ENCODE measurements around the gene HMCN1. TPM values are rescaled to one million over a fixed set of nuclear protein-coding genes. Genes with fewer than 3 reads are reported as not detected.
A peak's percentile ranks its signal among the peaks of the same experiment; 100 is the strongest.
"Not testable (repeated sequence)": the region's sequence is repeated elsewhere in the genome, so short reads cannot be mapped to it uniquely, and the experiment has no call there.

Gene HMCN1
- total and polyA plus RNA-seq, 9 donors = 7.9 to 22.6 (median 11.2) TPM

DNA sequence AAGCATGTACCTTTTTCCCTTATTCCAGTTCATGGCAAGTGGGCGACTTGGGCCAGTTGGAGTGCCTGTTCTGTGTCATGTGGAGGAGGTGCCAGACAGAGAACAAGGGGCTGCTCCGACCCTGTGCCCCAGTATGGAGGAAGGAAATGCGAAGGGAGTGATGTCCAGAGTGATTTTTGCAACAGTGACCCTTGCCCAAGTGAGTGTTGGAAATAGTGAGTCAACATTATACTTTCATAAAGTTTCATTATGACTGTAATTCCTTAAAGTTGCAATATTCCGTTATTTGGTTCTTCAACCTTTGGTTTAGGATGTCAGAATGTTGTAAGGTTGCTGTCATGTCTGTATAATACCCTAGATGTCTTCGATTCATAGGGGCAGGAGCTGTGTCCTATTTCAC is 410.3 kb downstream of the HMCN1 start:
- Histone ChIP-seq H3K4me3 (ENCODE audit: low read length) (no peak overlapping the region), H3K36me3 (ENCODE audit: control insufficient read depth, insufficient read depth, low read length) (no peaks in the 10 kb centered on the region), H3K27ac (ENCODE audit: low read length) (no peak overlapping the region), H3K27me3 (ENCODE audit: control insufficient read depth, insufficient read depth, low read length) (no peaks in the 10 kb centered on the region), H3K4me1 (ENCODE audit: control insufficient read depth, insufficient read depth, low read length) (no peaks in the 10 kb centered on the region), H3K9me3 (replicated peaks; ENCODE audit: control insufficient read depth, low read depth, low read length) (no peaks in the 10 kb centered on the region)
- no peak for DNase-seq
- WGBS (ENCODE audit: insufficient coverage) = 100% methylated on average over 2 of the region's 5 CpGs

DNA sequence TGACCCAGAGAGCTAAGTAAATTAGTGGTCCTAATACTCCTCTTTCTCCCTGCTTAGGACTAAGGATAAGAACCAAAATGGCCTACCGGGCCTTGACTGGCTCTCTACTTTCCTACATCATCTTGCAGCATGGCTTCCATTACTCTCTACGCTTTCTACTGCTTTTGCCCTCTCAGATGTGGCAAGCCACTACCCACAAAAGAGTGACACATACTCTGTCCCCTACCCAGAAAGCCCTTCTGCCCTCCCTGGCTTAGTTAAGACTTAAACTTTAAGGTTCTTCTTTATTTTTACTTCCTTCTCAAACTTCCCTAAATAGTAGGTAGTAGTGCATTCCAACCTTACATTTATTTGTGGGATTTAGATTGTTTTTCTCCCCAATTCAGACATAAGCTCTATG is 412.8 kb downstream of the HMCN1 start:
- WGBS (ENCODE audit: insufficient coverage) = 95% methylated on average over 2 of the region's 2 CpGs
- Histone ChIP-seq H3K4me1 (ENCODE audit: control insufficient read depth, insufficient read depth, low read length) (no peaks in the 10 kb centered on the region), H3K27ac (ENCODE audit: low read length) (no peak overlapping the region), H3K9me3 (replicated peaks; ENCODE audit: control insufficient read depth, low read depth, low read length) (no peaks in the 10 kb centered on the region), H3K27me3 (ENCODE audit: control insufficient read depth, insufficient read depth, low read length) (no peaks in the 10 kb centered on the region), H3K4me3 (ENCODE audit: low read length) (no peak overlapping the region), H3K36me3 (ENCODE audit: control insufficient read depth, insufficient read depth, low read length) (no peaks in the 10 kb centered on the region)
- DNase-seq = no peak

DNA sequence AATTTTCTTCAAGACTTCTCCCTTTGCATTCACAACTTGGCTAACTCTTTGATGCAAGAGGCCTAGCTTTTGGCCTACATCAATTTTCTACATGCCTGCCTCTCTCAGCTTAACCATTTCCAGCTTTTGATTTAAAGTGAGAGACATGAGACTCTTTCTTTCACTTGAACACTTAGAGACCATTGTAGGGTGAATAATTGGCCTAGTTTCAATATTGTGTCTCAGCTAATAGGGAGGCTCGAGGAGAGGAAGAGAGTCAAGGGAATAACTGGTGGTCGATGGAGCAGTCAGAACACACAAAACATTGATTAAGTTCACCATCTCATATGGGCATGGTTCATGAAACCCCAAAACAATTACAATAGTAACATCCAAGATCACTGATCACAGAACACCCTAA is 415.4 kb downstream of the HMCN1 start:
- H3K36me3 ChIP-seq (ENCODE audit: control insufficient read depth, insufficient read depth, low read length) = no peaks in the 10 kb centered on the region
- no peak for DNase-seq
- no CpG with 5 or more reads among the region's 2 CpGs for WGBS (ENCODE audit: insufficient coverage)
- H3K27me3 ChIP-seq (ENCODE audit: control insufficient read depth, insufficient read depth, low read length) = no peaks in the 10 kb centered on the region
- no peaks in the 10 kb centered on the region for H3K4me1 ChIP-seq (ENCODE audit: control insufficient read depth, insufficient read depth, low read length)
- no peak overlapping the region for H3K4me3 ChIP-seq (ENCODE audit: low read length)
- H3K9me3 ChIP-seq (replicated peaks; ENCODE audit: control insufficient read depth, low read depth, low read length) = no peaks in the 10 kb centered on the region
- H3K27ac ChIP-seq (ENCODE audit: low read length) = no peak overlapping the region

DNA sequence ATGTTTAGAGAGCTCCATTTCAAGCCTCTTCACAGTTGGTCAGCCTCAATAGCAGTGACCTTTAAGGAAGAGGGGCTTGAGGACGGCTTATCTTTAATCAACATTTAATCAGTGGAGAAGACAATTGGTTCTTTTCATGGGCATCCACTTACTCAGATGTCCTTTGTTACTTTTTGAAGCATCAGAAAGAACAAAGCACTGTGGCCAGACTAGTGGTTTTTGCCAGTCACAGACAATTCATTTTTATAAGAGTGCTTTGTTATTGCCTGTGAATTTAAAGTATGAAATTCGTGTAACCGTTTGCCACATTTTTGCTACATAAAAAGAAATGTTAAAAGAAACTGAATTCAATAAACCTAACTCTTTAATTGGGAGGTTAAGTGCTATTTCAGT is 418.0 kb downstream of the HMCN1 start:
- DNase-seq = no peak
- Histone ChIP-seq H3K4me1 (ENCODE audit: control insufficient read depth, insufficient read depth, low read length) (no peaks in the 10 kb centered on the region), H3K27ac (ENCODE audit: low read length) (no peak overlapping the region), H3K36me3 (ENCODE audit: control insufficient read depth, insufficient read depth, low read length) (no peaks in the 10 kb centered on the region), H3K4me3 (ENCODE audit: low read length) (no peak overlapping the region), H3K9me3 (replicated peaks; ENCODE audit: control insufficient read depth, low read depth, low read length) (no peaks in the 10 kb centered on the region), H3K27me3 (ENCODE audit: control insufficient read depth, insufficient read depth, low read length) (no peaks in the 10 kb centered on the region)
- WGBS (ENCODE audit: insufficient coverage) = 67% methylated on average over 1 of the region's 3 CpGs

DNA sequence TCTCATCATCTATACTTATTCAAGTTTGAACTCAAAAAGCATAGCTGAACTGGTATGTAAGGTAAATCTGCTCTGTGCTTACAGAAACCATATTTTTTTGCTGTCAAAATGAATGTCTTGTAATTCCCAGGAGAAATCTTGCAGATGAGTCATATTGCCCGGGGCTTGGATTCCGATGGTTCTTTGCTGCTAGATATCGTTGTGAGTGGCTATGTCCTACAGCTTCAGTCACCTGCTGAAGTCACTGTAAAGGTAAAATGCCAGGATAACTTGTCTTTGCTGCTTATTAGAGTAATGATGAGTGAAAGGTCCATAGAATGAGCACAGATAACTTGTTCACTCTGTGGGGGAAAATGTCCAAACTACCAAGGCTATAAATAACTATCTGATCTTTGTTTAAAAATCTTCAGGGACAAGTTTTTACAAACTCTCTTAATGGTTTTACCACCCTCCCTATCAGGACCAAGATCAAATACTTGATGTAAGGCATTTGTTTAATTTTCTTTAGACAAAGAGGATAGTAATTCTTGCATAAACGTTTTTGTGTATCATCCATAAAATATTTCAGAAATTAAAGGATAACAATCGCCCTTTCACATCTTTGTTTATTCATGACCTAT is 418.5 kb downstream of the HMCN1 start:
- WGBS (ENCODE audit: insufficient coverage) = 53% methylated on average over 2 of the region's 5 CpGs
- no peaks in the 10 kb centered on the region for H3K4me1 ChIP-seq (ENCODE audit: control insufficient read depth, insufficient read depth, low read length)
- H3K27ac ChIP-seq (ENCODE audit: low read length) = no peak overlapping the region
- DNase-seq = no peak
- H3K9me3 ChIP-seq (replicated peaks; ENCODE audit: control insufficient read depth, low read depth, low read length) = no peaks in the 10 kb centered on the region
- no peaks in the 10 kb centered on the region for H3K27me3 ChIP-seq (ENCODE audit: control insufficient read depth, insufficient read depth, low read length)
- no peak overlapping the region for H3K4me3 ChIP-seq (ENCODE audit: low read length)
- no peaks in the 10 kb centered on the region for H3K36me3 ChIP-seq (ENCODE audit: control insufficient read depth, insufficient read depth, low read length)

DNA sequence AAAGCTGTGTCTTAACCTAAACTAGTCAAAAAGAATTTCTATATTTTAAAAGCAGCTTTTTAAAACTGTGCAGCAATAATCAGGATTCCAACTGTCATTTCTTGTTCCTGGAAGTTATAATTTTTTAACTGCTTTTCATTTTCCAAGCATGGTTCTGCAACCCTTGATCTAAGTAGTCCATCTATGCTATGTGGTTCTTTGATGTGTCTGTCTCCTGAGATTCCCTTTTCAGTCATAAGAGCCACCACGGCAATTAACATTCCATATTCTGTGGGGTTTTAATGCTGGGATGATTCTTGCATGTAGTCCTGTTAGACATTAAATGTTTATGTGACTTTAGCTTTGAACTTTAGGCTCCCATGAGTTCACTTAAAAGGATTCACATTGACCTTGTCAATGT is 420.5 kb downstream of the HMCN1 start:
- no peaks in the 10 kb centered on the region for H3K9me3 ChIP-seq (replicated peaks; ENCODE audit: control insufficient read depth, low read depth, low read length)
- H3K27ac ChIP-seq (ENCODE audit: low read length) = no peak overlapping the region
- H3K27me3 ChIP-seq (ENCODE audit: control insufficient read depth, insufficient read depth, low read length) = no peaks in the 10 kb centered on the region
- no peaks in the 10 kb centered on the region for H3K36me3 ChIP-seq (ENCODE audit: control insufficient read depth, insufficient read depth, low read length)
- no peaks in the 10 kb centered on the region for H3K4me1 ChIP-seq (ENCODE audit: control insufficient read depth, insufficient read depth, low read length)
- H3K4me3 ChIP-seq (ENCODE audit: low read length) = no peak overlapping the region
- no peak for DNase-seq
- no CpG with 5 or more reads among the region's 1 CpG for WGBS (ENCODE audit: insufficient coverage)

DNA sequence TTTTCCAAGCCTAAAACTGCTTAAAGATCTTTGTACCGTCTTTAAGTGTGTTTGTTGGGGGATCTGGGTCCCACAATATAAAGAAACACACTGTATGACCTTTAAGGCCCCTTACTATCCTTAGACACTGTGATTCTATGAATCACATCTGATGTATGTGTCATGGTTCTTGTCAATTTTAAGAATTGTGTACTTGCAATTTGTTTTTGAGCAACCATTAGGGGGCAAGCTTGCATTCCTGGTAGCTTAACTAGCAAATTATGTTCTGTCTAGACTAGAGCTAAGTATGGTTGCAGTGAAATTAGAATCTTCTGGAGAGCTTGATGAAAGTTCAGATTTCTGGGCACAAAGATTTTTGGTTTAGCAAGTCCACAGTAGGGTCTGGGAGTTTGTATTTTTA is 421.4 kb downstream of the HMCN1 start:
- WGBS (ENCODE audit: insufficient coverage) = no CpG with 5 or more reads among the region's 1 CpG
- H3K4me1 ChIP-seq (ENCODE audit: control insufficient read depth, insufficient read depth, low read length) = no peaks in the 10 kb centered on the region
- H3K27ac ChIP-seq (ENCODE audit: low read length) = no peak overlapping the region
- H3K9me3 ChIP-seq (replicated peaks; ENCODE audit: control insufficient read depth, low read depth, low read length) = no peaks in the 10 kb centered on the region
- no peaks in the 10 kb centered on the region for H3K27me3 ChIP-seq (ENCODE audit: control insufficient read depth, insufficient read depth, low read length)
- H3K36me3 ChIP-seq (ENCODE audit: control insufficient read depth, insufficient read depth, low read length) = no peaks in the 10 kb centered on the region
- H3K4me3 ChIP-seq (ENCODE audit: low read length) = no peak overlapping the region
- peak; percentile 32 for DNase-seq

DNA sequence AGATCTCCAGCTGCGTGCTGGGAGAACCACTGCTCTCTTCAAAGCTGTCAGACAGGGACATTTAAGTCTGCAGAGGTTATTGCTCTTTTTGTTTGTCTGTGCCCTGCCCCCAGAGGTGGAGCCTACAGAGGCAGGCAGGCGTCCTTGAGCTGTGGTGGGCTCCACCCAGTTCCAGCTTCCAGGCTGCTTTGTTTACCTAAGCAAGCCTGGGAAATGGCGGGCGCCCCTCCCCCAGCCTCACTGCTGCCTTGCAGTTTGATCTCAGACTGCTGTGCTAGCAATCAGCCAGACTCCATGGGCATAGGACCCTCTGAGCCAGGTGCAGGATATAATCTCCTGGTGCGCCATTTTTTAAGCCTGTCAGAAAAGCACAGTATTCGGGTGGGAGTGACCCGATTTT is 428.7 kb downstream of the HMCN1 start:
- WGBS (ENCODE audit: insufficient coverage) = 93% methylated on average over 6 of the region's 7 CpGs
- not testable (repeated sequence) for DNase-seq; H3K4me3 ChIP-seq (ENCODE audit: low read length); H3K36me3 ChIP-seq (ENCODE audit: control insufficient read depth, insufficient read depth, low read length); H3K27ac ChIP-seq (ENCODE audit: low read length); H3K4me1 ChIP-seq (ENCODE audit: control insufficient read depth, insufficient read depth, low read length); H3K27me3 ChIP-seq (ENCODE audit: control insufficient read depth, insufficient read depth, low read length); H3K9me3 ChIP-seq (replicated peaks; ENCODE audit: control insufficient read depth, low read depth, low read length)

DNA sequence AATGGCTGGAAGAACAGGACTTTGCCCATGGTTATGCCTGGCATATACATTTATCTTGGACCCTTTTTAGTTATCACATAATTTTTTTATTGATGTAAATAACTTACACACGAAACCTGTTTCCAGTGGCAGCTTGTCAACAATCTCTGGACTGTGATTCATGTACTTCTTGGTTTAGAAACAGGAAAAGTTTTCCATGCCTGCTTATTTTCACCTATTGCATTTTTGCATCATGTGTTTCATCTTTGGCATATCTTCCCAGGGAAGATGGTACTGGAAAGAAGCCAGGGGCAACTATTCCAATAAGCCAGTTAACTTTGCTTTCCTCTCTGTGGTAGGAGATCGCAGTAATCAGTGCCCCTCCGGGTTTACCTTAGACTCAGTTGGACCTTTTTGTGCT is 430.6 kb downstream of the HMCN1 start:
- no peak for DNase-seq
- Histone ChIP-seq H3K4me3 (ENCODE audit: low read length) (no peak overlapping the region), H3K27me3 (ENCODE audit: control insufficient read depth, insufficient read depth, low read length) (no peaks in the 10 kb centered on the region), H3K4me1 (ENCODE audit: control insufficient read depth, insufficient read depth, low read length) (no peaks in the 10 kb centered on the region), H3K9me3 (replicated peaks; ENCODE audit: control insufficient read depth, low read depth, low read length) (no peaks in the 10 kb centered on the region), H3K36me3 (ENCODE audit: control insufficient read depth, insufficient read depth, low read length) (no peaks in the 10 kb centered on the region), H3K27ac (ENCODE audit: low read length) (no peak overlapping the region)
- WGBS (ENCODE audit: insufficient coverage) = no CpG with 5 or more reads among the region's 3 CpGs

DNA sequence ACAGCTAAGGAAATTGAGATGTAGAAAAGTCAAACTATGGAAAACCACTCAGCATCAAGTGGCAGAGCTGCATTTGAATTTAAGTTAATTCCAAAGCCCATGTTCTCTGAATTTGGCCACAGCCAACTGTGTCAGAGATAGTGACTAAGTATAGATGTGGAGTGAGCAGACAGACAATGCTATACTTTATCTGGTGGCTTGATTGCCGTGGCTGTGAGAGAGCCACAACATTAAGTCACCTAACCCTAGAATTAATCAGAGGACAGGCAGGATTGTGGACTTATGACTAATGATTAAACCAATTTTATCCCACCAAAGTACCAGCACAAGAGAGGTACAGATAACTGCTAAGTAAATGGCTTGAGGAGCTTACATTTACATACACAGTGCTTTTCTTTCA is 431.1 kb downstream of the HMCN1 start:
- Histone ChIP-seq H3K4me1 (ENCODE audit: control insufficient read depth, insufficient read depth, low read length) (no peaks in the 10 kb centered on the region), H3K27ac (ENCODE audit: low read length) (no peak overlapping the region), H3K36me3 (ENCODE audit: control insufficient read depth, insufficient read depth, low read length) (no peaks in the 10 kb centered on the region), H3K4me3 (ENCODE audit: low read length) (no peak overlapping the region), H3K27me3 (ENCODE audit: control insufficient read depth, insufficient read depth, low read length) (no peaks in the 10 kb centered on the region), H3K9me3 (replicated peaks; ENCODE audit: control insufficient read depth, low read depth, low read length) (no peaks in the 10 kb centered on the region)
- WGBS (ENCODE audit: insufficient coverage) = no CpG with 5 or more reads among the region's 1 CpG
- no peak for DNase-seq

DNA sequence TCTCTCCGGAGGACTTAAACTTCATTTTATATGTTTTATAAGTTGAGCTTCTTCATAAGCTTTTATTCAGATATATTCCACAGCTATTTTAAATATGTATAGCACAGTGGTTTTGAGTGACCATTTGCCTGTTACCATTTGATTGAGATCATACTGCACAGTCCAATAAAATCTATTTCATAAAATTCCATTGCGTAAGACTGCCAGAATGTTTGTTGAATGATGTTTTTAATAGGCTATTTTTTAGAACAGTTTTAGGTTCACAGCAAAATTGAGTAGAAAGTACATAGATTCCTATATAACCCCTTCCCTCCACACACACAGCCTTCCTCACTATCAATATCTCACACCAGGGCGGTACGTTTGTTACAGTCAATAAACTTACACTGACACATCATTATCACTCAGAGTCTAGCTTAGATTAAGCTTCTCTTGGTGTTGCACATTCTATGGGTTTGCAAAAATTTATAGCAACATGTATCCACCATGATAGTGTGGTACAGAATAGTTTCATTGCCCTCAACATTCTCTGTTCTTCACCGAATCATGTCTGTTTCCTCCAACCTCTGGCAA is 433.0 kb downstream of the HMCN1 start:
- Histone ChIP-seq H3K27me3 (ENCODE audit: control insufficient read depth, insufficient read depth, low read length) (no peaks in the 10 kb centered on the region), H3K9me3 (replicated peaks; ENCODE audit: control insufficient read depth, low read depth, low read length) (no peaks in the 10 kb centered on the region), H3K36me3 (ENCODE audit: control insufficient read depth, insufficient read depth, low read length) (no peaks in the 10 kb centered on the region), H3K4me1 (ENCODE audit: control insufficient read depth, insufficient read depth, low read length) (no peaks in the 10 kb centered on the region), H3K4me3 (ENCODE audit: low read length) (no peak overlapping the region), H3K27ac (ENCODE audit: low read length) (no peak overlapping the region)
- WGBS (ENCODE audit: insufficient coverage) = no CpG with 5 or more reads among the region's 5 CpGs
- DNase-seq = no peak

Data from muscle of leg (tissue), 11 donors.